Immature natural killer cell (primary cell): ENCODE measurements around the gene ITGA2. TPM values are rescaled to one million over a fixed set of nuclear protein-coding genes. Genes with fewer than 3 reads are reported as not detected.

Source experiments
- DNase-seq, 3 donors: peaks; one replicate each; pipeline ENCODE4 v3.0.0; 2022; ENCODE audit warnings: mixed read lengths in 1 of 3
- H3K27ac Mint-ChIP-seq, 6 donors: one replicate each; pipeline ENCODE4 v1.8.0; 2020; ENCODE audit warnings: mixed read lengths in 6 of 6, mild to moderate bottlenecking in 5 of 6, inconsistent platforms in 4 of 6, moderate library complexity in 3 of 6
- H3K27me3 Mint-ChIP-seq, 3 donors: one replicate each; pipeline ENCODE4 v1.8.0; 2020 to 2021; ENCODE audit warnings: low read depth in 3 of 3, mild to moderate bottlenecking in 3 of 3, mixed read lengths in 3 of 3, moderate library complexity in 3 of 3, inconsistent platforms in 1 of 3
- H3K36me3 Mint-ChIP-seq, 3 donors: one replicate each; pipeline ENCODE4 v1.8.0; 2020; ENCODE audit warnings: mixed read lengths in 3 of 3, inconsistent platforms in 2 of 3, mild to moderate bottlenecking in 2 of 3
- H3K4me1 Mint-ChIP-seq, 2 donors: one replicate each; pipeline ENCODE4 v1.8.0; 2020; ENCODE audit warnings: inconsistent platforms in 2 of 2, mild to moderate bottlenecking in 2 of 2, mixed read lengths in 2 of 2, moderate library complexity in 1 of 2
- H3K4me3 Mint-ChIP-seq, 5 donors: one replicate each; pipeline ENCODE4 v1.8.0; 2020; ENCODE audit warnings: mild to moderate bottlenecking in 5 of 5, mixed read lengths in 5 of 5, inconsistent platforms in 3 of 5, moderate library complexity in 3 of 5
- H3K9me3 Mint-ChIP-seq, 6 donors: one replicate each; pipeline ENCODE4 v1.8.0; 2020; ENCODE audit warnings: mild to moderate bottlenecking in 6 of 6, mixed read lengths in 6 of 6, inconsistent platforms in 4 of 6, moderate library complexity in 3 of 6
- polyA plus RNA-seq, 3 donors: library from polyadenylated mRNA; unstranded; fragments of 300-500 nt; fragmentation: Illumina TruSeq; gene quantifications; one replicate each; pipeline ENCODE4 v1.2.3, GENCODE V29; 2021

The ITGA2 gene
- polyA plus RNA-seq, 3 donors from 2014 or later: not detected

- H3K9me3 Mint-ChIP-seq: no peaks in the 10 kb centered on the region
- no peak overlapping the region for H3K27ac Mint-ChIP-seq
- no peaks in the 10 kb centered on the region for H3K4me1 Mint-ChIP-seq
- H3K27me3 Mint-ChIP-seq: peaks cover 0 to 7% (median 4%) of the 10 kb centered on the region in 3 donors
- H3K4me3 Mint-ChIP-seq: no peak overlapping the region
- no peaks in the 10 kb centered on the region for H3K36me3 Mint-ChIP-seq
- DNase-seq: no peak
Observed at GRCh38 chr5:53066088-53066487, 76.9 kb downstream of the ITGA2 start.

GRCh38 chr5:53067641-53068040, 78.5 kb downstream of the ITGA2 start:
- H3K36me3 Mint-ChIP-seq: no peaks in the 10 kb centered on the region
- no peak overlapping the region for H3K4me3 Mint-ChIP-seq
- no peaks in the 10 kb centered on the region for H3K4me1 Mint-ChIP-seq
- no peak for DNase-seq
- H3K27me3 Mint-ChIP-seq: peaks cover 0 to 4% (median 4%) of the 10 kb centered on the region in 3 donors
- no peaks in the 10 kb centered on the region for H3K9me3 Mint-ChIP-seq
- no peak overlapping the region for H3K27ac Mint-ChIP-seq

- Mint-ChIP-seq H3K27ac (no peak overlapping the region), H3K27me3 (peaks cover 0 to 4% (median 3%) of the 10 kb centered on the region in 3 donors)
Observed at GRCh38 chr5:53068291-53068836, 79.2 kb downstream of the ITGA2 start.

GRCh38 chr5:53069626-53070025, 80.5 kb downstream of the ITGA2 start:
- H3K27me3 Mint-ChIP-seq: peaks cover 0 to 4% (median 3%) of the 10 kb centered on the region in 3 donors
- H3K4me3 Mint-ChIP-seq: no peak overlapping the region
- no peak overlapping the region for H3K27ac Mint-ChIP-seq
- H3K36me3 Mint-ChIP-seq: no peaks in the 10 kb centered on the region
- no peaks in the 10 kb centered on the region for H3K9me3 Mint-ChIP-seq
- DNase-seq: no peak
- H3K4me1 Mint-ChIP-seq: no peaks in the 10 kb centered on the region

More at GRCh38 chr5:53068291-53068836, 79.2 kb downstream of the ITGA2 start:
- no peak overlapping the region for H3K4me3 Mint-ChIP-seq
- no peaks in the 10 kb centered on the region for H3K9me3 Mint-ChIP-seq
- no peak for DNase-seq
- H3K36me3 Mint-ChIP-seq: no peaks in the 10 kb centered on the region
- no peaks in the 10 kb centered on the region for H3K4me1 Mint-ChIP-seq

GRCh38 chr5:53071298-53071697, 82.1 kb downstream of the ITGA2 start:
- H3K9me3 Mint-ChIP-seq: no peaks in the 10 kb centered on the region
- peaks cover 0 to 6% (median 3%) of the 10 kb centered on the region in 3 donors for H3K27me3 Mint-ChIP-seq
- no peak overlapping the region for H3K27ac Mint-ChIP-seq
- H3K36me3 Mint-ChIP-seq: no peaks in the 10 kb centered on the region
- no peaks in the 10 kb centered on the region for H3K4me1 Mint-ChIP-seq
- H3K4me3 Mint-ChIP-seq: no peak overlapping the region
- DNase-seq: no peak

- Mint-ChIP-seq H3K4me3 (no peak overlapping the region), H3K36me3 (no peaks in the 10 kb centered on the region), H3K27me3 (peaks cover 0 to 7% (median 3%) of the 10 kb centered on the region in 3 donors), H3K27ac (no peak overlapping the region), H3K9me3 (no peaks in the 10 kb centered on the region), H3K4me1 (no peaks in the 10 kb centered on the region)
- no peak for DNase-seq
Observed at GRCh38 chr5:53071738-53072137, 82.6 kb downstream of the ITGA2 start.

GRCh38 chr5:53073348-53073747, 84.2 kb downstream of the ITGA2 start:
- DNase-seq: no peak
- Mint-ChIP-seq H3K27me3 (peaks cover 0 to 7% (median 3%) of the 10 kb centered on the region in 3 donors), H3K4me1 (no peaks in the 10 kb centered on the region), H3K9me3 (no peaks in the 10 kb centered on the region), H3K36me3 (no peaks in the 10 kb centered on the region), H3K27ac (no peak overlapping the region), H3K4me3 (no peak overlapping the region)

GRCh38 chr5:53076014-53076583, 86.9 kb downstream of the ITGA2 start:
- no peak overlapping the region for H3K27ac Mint-ChIP-seq
- no peaks in the 10 kb centered on the region for H3K4me1 Mint-ChIP-seq
- H3K27me3 Mint-ChIP-seq: peaks cover 0 to 3% (median 0%) of the 10 kb centered on the region in 3 donors
- no peaks in the 10 kb centered on the region for H3K9me3 Mint-ChIP-seq
- no peaks in the 10 kb centered on the region for H3K36me3 Mint-ChIP-seq
- DNase-seq: no peak
- H3K4me3 Mint-ChIP-seq: no peak overlapping the region

- H3K9me3 Mint-ChIP-seq: no peaks in the 10 kb centered on the region
- no peak overlapping the region for H3K27ac Mint-ChIP-seq
- no peak for DNase-seq
- H3K36me3 Mint-ChIP-seq: no peaks in the 10 kb centered on the region
- no peaks in the 10 kb centered on the region for H3K4me1 Mint-ChIP-seq
- H3K4me3 Mint-ChIP-seq: no peak overlapping the region
- peaks cover 0 to 7% (median 3%) of the 10 kb centered on the region in 3 donors for H3K27me3 Mint-ChIP-seq
Observed at GRCh38 chr5:53080271-53080670, 91.1 kb downstream of the ITGA2 start.

GRCh38 chr5:53083927-53084326, 94.8 kb downstream of the ITGA2 start:
- Mint-ChIP-seq H3K4me3 (no peak overlapping the region), H3K27ac (no peak overlapping the region), H3K9me3 (no peaks in the 10 kb centered on the region), H3K4me1 (no peaks in the 10 kb centered on the region), H3K27me3 (peaks cover 2 to 8% (median 4%) of the 10 kb centered on the region in 3 donors), H3K36me3 (no peaks in the 10 kb centered on the region)
- no peak for DNase-seq

GRCh38 chr5:53084546-53085255, 95.5 kb downstream of the ITGA2 start:
- Mint-ChIP-seq H3K27ac (no peak overlapping the region), H3K9me3 (no peaks in the 10 kb centered on the region), H3K36me3 (no peaks in the 10 kb centered on the region), H3K4me1 (no peaks in the 10 kb centered on the region), H3K4me3 (no peak overlapping the region), H3K27me3 (peaks cover 2 to 8% (median 4%) of the 10 kb centered on the region in 3 donors)
- DNase-seq: no peak

- Mint-ChIP-seq H3K9me3 (no peaks in the 10 kb centered on the region), H3K27me3 (peaks cover 2 to 8% (median 4%) of the 10 kb centered on the region in 3 donors), H3K4me3 (no peak overlapping the region), H3K27ac (no peak overlapping the region), H3K4me1 (no peaks in the 10 kb centered on the region), H3K36me3 (no peaks in the 10 kb centered on the region)
- DNase-seq: no peak
Observed at GRCh38 chr5:53087171-53087570, 98.0 kb downstream of the ITGA2 start.

GRCh38 chr5:53087621-53088121, 98.5 kb downstream of the ITGA2 start:
- no peaks in the 10 kb centered on the region for H3K9me3 Mint-ChIP-seq
- H3K27me3 Mint-ChIP-seq: peaks cover 2 to 8% (median 4%) of the 10 kb centered on the region in 3 donors
- DNase-seq: no peak
- H3K4me1 Mint-ChIP-seq: no peaks in the 10 kb centered on the region
- H3K4me3 Mint-ChIP-seq: no peak overlapping the region
- H3K27ac Mint-ChIP-seq: no peak overlapping the region
- H3K36me3 Mint-ChIP-seq: no peaks in the 10 kb centered on the region

- Mint-ChIP-seq H3K27me3 (peaks cover 0 to 4% (median 2%) of the 10 kb centered on the region in 3 donors), H3K36me3 (no peaks in the 10 kb centered on the region), H3K27ac (no peak overlapping the region), H3K4me3 (no peak overlapping the region), H3K4me1 (no peaks in the 10 kb centered on the region), H3K9me3 (no peaks in the 10 kb centered on the region)
- no peak for DNase-seq
Observed at GRCh38 chr5:53089481-53089991, 100.4 kb downstream of the ITGA2 start.
